ENCODE measurements around the gene DAAM2. TPM values are rescaled to one million over a fixed set of nuclear protein-coding genes. Genes with fewer than 3 reads are reported as not detected.

DAAM2 gene
- total RNA-seq, 1 donor from 2014 or later, result 0.13 TPM

- DNase-seq (ENCODE audit: low read depth in 2 of 2), result no peak
Observed at GRCh38 chr6:39787322-39787721, 4.9 kb upstream of the DAAM2 start.

GRCh38 chr6:39790772-39791171 lies 1.4 kb upstream of the DAAM2 start:
- no peak for DNase-seq (ENCODE audit: low read depth in 2 of 2)

GRCh38 chr6:39791311-39791710 lies 865 bp upstream of the DAAM2 start:
- no peak for DNase-seq (ENCODE audit: low read depth in 2 of 2)

GRCh38 chr6:39792540-39793450 lies 619 bp downstream of the DAAM2 start:
- DNase-seq (ENCODE audit: low read depth in 2 of 2), result peak in 1 of 2 donors; percentile 3

GRCh38 chr6:39793516-39793915 lies 1.3 kb downstream of the DAAM2 start:
- DNase-seq (ENCODE audit: low read depth in 2 of 2), result no peak

GRCh38 chr6:39794231-39794630 lies 2.1 kb downstream of the DAAM2 start:
- no peak for DNase-seq (ENCODE audit: low read depth in 2 of 2)

- no peak for DNase-seq (ENCODE audit: low read depth in 2 of 2)
Observed at GRCh38 chr6:39797751-39798150, 5.6 kb downstream of the DAAM2 start.

- no peak for DNase-seq (ENCODE audit: low read depth in 2 of 2)
Observed at GRCh38 chr6:39800034-39801032, 8.2 kb downstream of the DAAM2 start.

- no peak for DNase-seq (ENCODE audit: low read depth in 2 of 2)
Observed at GRCh38 chr6:39801456-39802251, 9.5 kb downstream of the DAAM2 start.

GRCh38 chr6:39803872-39804271 lies 11.7 kb downstream of the DAAM2 start:
- no peak for DNase-seq (ENCODE audit: low read depth in 2 of 2)

GRCh38 chr6:39804466-39805065 lies 12.4 kb downstream of the DAAM2 start:
- no peak for DNase-seq (ENCODE audit: low read depth in 2 of 2)

GRCh38 chr6:39806278-39806677 lies 14.1 kb downstream of the DAAM2 start:
- no peak for DNase-seq (ENCODE audit: low read depth in 2 of 2)

GRCh38 chr6:39808346-39808745 lies 16.2 kb downstream of the DAAM2 start:
- no peak for DNase-seq (ENCODE audit: low read depth in 2 of 2)

GRCh38 chr6:39808964-39809363 lies 16.8 kb downstream of the DAAM2 start:
- DNase-seq (ENCODE audit: low read depth in 2 of 2), result no peak

- no peak for DNase-seq (ENCODE audit: low read depth in 2 of 2)
Observed at GRCh38 chr6:39811835-39812345, 19.7 kb downstream of the DAAM2 start.

- no peak for DNase-seq (ENCODE audit: low read depth in 2 of 2)
Observed at GRCh38 chr6:39812496-39812852, 20.3 kb downstream of the DAAM2 start.

- no peak for DNase-seq (ENCODE audit: low read depth in 2 of 2)
Observed at GRCh38 chr6:39812853-39813533, 20.8 kb downstream of the DAAM2 start.

- no peak for DNase-seq (ENCODE audit: low read depth in 2 of 2)
Observed at GRCh38 chr6:39814236-39814635, 22.1 kb downstream of the DAAM2 start.

- no peak for DNase-seq (ENCODE audit: low read depth in 2 of 2)
Observed at GRCh38 chr6:39815356-39815755, 23.2 kb downstream of the DAAM2 start.

- DNase-seq (ENCODE audit: low read depth in 2 of 2), result no peak
Observed at GRCh38 chr6:39816747-39817146, 24.6 kb downstream of the DAAM2 start.

Measured in dermis microvascular lymphatic vessel endothelial cell (primary cell).